ENCODE data around the gene ZNF223. TPM values are rescaled to one million over a fixed set of nuclear protein-coding genes. Genes with fewer than 3 reads are reported as not detected.

Gene ZNF223
- 11.8 TPM for total RNA-seq (ENCODE audit: insufficient read depth, low replicate concordance)

DNA sequence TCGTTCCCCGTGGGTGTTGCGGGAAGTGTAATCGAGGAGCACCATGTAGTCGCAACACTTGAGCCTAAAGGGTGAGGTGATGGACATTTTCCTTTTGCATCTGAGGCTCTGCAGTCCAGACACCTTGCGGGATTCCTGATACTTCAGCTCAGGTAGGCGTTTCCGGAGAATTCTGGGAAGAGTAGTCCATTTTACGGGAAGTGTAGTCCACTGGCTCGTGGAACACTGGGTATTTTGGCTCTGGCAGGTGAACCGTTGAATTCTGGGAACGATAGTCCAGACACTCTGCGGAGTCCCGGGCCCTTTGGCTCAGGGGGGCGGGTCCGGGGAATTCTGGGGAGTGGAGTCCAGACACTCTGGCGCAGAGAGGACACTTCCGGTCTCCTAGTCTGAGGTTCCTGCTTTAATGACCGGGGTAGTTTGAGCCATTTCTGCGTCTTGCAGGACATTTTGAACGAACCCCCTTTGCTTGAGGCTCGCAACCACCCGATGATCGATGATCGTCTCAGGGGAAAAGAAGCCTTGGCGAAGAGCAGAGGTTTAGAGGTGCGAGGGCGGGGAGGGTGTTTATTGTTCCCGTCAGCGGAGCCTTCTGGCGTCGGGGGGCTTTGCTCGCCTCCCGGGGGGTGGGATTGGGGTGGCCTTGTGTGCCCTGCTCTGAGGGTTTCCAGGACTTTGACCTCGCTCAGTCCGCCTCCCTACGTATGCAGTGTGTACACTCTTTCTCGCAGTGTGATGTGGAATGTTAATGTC, at the start of gene ZNF223:
ZNF223 (plus strand) TSS at position 387 of the 753 bp plus-strand sequence. CDS start 3,141 bp downstream, outside the sequence.
- peak; percentile 99 for DNase-seq (ENCODE audit: low spot score)

GRCh38 chr19:44002212-44002565, 49.6 kb upstream of the ZNF223 start:
- DNase-seq (ENCODE audit: low spot score) = peak; percentile 1

DNA sequence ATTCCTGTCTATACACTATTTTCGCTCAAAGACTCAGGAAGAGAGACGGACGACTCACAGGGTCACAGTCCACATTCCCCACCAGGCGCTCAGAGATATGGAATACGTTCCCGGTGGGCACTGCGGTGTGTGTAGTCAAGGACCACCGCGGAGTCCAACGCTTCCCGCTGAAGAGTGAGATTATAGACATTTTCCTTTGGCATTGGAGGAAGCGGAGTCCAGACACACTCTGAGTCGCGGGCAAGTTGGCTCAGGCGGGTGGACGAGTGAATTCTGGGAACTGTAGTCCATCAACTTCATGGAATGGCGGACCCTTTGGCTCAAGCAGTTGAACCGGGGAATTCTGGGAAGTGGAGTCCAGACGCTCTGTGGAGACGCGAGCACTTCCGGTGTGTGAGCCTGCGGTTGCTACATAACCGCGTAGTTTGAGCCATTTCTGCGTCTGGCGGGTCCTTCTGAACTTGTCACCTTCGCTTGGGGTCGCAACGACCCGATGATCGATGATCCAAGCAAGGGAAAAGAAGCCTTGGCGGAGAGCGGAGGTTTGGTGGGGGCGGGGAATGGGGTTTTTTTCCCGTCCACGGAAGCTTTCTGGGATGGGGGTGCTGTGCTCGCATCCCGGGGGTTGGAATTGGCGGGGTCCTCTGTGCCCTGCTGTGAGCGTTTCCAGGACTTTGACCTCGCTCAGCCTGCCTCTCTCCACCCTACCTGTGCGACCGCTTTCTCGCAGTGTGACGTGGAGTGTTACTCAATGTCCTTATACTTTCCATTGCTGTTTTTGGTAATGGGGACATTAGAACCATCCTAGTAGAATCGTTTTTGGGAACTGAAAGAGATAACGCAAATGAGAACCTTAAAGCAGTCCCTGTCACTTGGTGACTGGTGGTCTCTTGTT, 49.0 kb upstream of the ZNF223 start, which contains the start of gene ZNF230:
ZNF230 (plus strand) TSS at position 392 of the 895 bp plus-strand sequence. CDS start 4,122 bp downstream, outside the sequence.
- peak; percentile 99 for DNase-seq (ENCODE audit: low spot score)

DNA sequence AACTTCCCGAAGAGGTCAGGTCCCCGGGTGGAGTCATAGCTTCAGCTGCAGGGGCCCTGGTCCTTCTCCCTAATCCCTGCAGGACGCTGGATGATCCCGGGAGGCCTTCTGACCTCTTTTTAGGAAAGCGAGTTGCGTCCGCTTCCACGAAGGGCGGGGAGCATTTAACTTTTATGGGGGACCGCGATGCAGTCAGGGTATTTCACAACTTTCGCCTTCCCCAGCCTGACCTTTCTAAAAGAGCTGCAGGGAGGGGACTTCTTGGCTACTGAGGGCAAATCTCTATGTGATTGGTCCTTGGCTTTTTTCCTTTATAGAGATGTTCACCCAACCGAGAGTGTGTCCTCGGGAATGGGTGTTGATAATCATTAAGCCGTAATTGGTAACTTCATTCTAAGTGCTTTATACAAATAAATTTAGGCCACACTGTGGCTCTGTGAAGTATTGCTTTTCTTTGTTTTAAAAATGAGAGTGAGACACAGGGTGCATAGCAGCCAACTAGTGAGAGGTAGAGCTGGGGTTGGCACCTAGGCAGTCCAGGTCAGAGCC, 48.3 kb upstream of the ZNF223 start:
- peak; percentile 25 for DNase-seq (ENCODE audit: low spot score)

DNA sequence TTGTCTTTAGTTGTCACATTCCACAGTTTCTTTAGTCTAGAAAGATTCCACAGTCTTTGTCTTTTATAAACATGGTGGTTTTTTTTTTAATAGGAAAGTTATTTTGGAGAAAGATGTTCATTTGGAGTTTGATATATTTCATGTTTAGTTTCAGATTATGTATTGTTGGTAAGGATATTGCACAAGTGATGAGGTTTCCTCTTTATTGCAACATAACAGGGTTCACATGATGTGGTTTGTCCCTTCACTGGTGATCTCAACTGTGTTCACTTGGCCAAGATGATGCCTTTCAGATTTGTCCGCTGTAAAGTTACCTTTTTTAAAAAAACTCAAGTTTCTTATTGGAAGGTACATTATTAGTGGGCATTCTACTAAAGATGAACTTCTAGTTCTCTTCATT, 45.9 kb upstream of the ZNF223 start:
- no peak for DNase-seq (ENCODE audit: low spot score)

DNA sequence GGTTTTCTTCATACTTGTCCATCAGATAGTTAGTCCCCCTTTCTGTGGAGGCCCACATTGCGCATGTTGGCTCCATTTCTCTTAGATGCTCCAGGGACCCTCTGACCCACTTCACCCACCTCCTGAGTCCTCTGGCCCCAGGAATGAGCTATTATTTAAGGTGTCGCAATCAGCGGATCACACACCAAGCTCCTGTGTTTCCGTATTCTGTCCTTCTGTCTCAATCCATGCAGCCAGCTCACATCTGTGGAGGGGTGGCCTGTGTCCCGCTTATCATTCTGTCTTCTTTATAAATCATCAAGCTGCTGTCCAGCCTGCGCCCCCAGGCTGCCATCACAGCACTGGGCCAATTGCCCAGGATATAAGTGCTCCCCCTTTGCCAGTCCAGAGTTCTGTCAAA, 44.4 kb upstream of the ZNF223 start:
- no peak for DNase-seq (ENCODE audit: low spot score)

DNA sequence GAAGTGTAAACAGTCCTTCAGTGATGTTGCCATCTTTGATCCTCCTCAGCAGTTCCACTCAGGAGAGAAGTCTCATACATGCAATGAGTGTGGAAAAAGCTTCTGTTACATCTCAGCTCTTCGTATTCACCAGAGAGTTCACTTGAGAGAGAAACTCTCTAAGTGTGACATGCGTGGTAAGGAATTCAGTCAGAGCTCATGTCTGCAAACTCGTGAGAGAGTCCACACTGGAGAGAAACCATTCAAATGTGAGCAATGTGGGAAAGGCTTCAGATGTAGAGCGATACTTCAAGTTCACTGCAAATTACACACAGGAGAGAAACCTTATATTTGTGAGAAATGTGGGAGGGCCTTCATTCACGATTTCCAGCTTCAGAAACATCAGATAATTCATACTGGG, 41.4 kb upstream of the ZNF223 start:
- no peak for DNase-seq (ENCODE audit: low spot score)

DNA sequence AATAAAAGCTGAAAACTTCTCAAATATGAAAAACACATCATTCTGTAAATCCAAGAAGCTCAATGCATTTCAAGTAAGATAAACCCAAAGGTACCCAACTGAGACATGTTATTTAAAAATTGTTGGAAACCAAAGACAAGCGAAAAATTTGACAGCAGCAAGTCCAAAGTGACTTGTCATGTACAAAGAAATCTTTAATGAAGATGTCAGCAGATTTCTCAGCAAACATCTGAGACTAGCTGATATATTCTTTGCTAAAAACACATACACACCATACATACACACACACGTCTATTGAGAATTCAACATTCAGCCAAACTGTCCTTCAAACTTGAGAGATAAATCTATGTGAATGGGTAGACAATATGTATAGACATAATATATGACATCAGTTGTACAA, 32.3 kb upstream of the ZNF223 start:
- no peak for DNase-seq (ENCODE audit: low spot score)

GRCh38 chr19:44021221-44021620, 30.6 kb upstream of the ZNF223 start:
- DNase-seq (ENCODE audit: low spot score) = no peak

DNA sequence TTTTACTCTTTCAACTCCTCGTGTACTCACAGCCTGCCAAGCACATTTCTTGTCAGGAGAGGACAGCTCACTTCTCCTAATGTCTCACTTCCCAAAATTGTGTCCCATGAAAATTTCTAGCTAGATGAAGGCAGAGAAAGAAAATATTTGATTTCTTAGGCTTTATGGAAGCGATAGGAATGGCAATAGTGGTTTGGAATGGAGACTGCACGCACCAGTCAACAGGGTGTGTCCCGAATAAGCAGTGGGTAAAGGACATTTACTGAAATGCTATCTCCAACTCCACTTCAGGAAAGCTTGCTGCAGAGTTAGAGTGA, 27.0 kb upstream of the ZNF223 start:
- DNase-seq (ENCODE audit: low spot score) = no peak

- peak; percentile 95 for DNase-seq (ENCODE audit: low spot score)
Measured at GRCh38 chr19:44025217-44025936, 26.5 kb upstream of the ZNF223 start, which contains the start of gene ZNF222. TSS of gene ZNF222 (plus strand) at chr19:44025379. CDS start at chr19:44025437, 58 bp downstream.

DNA sequence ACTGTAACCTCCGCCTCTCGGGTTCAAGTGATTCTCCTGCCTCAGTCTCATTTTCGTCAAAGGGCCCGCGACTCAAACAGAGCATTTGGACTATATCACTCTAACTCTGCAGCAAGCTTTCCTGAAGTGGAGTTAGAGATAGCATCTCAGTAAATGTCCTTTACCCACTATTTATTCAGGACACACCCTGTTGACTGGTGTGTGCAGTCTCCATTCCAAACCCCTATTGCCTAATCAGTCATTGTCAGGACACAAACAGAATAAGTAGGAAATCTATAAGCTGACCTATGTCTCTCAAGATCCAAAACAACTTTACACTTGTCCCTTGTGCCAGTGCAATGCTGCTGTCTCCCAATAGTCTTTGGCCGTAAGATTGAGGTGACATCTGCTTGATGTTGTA, 25.2 kb upstream of the ZNF223 start:
- DNase-seq (ENCODE audit: low spot score) = no peak

DNA sequence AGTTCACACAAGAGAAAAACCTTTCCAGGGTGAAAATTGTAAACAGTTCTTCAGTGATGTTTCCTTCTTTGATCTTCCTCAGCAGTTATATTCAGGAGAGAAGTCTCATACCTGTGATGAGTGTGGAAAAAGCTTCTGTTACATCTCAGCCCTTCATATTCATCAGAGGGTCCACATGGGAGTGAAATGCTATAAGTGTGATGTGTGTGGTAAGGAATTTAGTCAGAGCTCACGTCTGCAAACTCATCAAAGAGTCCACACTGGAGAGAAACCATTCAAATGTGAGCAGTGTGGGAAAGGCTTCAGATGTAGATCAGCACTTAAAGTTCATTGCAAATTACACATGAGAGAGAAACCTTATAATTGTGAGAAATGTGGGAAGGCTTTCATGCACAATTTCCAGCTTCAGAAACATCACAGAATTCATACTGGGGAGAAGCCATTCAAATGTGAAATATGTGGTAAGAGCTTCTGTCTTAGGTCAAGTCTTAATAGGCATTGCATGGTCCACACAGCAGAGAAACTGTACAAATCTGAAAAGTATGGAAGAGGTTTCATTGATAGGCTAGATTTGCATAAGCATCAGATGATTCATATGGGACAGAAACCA, 19.7 kb upstream of the ZNF223 start:
- DNase-seq (ENCODE audit: low spot score) = no peak

DNA sequence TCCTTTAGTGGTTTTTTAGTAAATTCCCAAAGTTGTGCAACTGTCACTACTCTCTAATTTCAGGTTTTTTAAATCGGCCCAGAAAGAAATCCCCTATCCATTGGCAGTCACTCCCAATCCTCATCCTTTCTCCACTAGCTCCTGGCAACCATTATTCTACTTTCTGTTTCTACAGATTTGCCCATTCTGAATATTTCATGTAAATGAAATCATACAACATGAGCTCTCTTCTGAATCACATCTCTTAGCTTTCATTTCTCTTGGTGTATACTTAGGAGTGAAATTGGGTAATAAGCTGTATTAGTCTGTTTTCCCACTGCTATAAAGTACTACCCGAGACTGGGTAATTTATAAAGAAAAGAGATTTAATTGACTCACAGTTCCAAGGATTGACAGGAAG, 9.7 kb upstream of the ZNF223 start:
- no peak for DNase-seq (ENCODE audit: low spot score)

DNA sequence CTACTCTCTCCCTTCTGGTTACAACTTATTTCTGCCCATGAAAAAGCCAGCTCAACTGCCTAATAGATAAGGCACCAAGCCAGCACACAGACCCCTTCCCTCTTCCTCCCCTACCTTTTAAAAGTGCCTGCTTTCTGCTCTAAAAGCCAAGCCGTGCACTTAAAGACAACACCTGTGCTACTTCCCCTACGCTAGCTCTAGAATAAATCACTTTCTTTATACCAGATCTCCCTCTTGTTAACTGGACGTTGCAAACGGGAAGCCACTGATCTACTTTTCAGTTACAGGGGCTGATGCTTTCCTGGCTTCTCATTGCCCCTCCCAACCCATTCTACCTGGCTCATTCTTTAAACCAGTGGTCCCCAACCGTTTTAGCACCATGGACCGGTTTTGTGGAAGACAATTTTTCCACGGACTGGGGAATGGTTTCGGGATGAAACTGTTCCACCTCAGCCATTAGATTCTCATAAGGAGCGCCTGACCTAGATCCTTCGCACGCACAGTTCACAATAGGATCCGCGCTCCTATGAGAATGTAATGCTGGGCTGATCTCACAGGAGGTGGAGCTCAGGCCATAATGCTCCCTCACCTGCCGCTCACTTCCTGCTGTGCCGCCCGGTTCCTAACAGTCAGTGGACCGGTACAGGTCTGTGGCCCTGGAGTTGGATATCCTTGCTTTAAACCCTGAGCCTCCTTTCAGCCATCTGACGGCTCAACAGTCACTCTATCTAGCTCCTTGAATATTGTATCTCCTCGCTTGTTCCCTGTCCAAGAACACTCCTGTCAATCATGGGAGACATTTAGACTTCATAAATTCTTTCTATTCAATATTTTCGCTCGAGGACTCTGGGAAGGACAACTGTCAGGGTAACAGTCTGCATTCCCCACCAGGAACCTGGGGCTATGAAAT, 841 bp upstream of the ZNF223 start:
- peak; percentile 13 for DNase-seq (ENCODE audit: low spot score)

- no peak for DNase-seq (ENCODE audit: low spot score)
Measured at GRCh38 chr19:44055870-44056269, 4.0 kb downstream of the ZNF223 start.

GRCh38 chr19:44059229-44059628, 7.4 kb downstream of the ZNF223 start:
- no peak for DNase-seq (ENCODE audit: low spot score)

DNA sequence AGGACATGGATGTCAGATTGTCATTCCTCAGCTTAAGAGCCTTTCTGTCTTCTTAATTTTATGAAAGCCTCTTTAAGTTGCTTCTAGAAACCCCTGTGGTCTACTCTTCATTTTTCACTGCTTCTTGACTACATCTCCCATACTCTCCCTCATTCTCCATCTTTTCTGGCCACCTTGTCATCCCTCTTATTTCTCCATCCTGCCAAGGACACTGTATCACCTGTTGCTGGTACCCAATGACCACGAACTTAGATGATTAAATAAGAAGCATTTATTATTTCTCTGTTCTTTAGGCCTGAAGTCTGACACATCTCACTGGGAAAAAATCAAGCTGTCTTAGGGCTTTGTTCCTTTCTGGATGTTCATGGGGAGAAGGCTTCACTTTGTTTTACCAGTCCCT, 9.2 kb downstream of the ZNF223 start:
- DNase-seq (ENCODE audit: low spot score) = no peak

DNA sequence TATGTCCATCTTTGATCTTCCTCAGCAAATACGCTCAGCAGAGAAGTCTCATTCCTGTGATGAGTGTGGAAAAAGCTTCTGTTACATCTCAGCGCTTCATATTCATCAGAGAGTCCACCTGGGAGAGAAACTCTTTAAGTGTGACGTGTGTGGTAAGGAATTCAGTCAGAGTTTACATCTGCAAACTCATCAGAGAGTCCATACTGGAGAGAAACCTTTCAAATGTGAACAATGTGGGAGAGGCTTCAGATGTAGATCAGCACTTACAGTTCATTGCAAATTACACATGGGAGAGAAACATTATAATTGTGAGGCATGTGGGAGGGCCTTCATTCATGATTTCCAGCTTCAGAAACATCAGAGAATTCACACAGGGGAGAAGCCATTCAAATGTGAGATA, 14.5 kb downstream of the ZNF223 start:
- DNase-seq (ENCODE audit: low spot score) = no peak

DNA sequence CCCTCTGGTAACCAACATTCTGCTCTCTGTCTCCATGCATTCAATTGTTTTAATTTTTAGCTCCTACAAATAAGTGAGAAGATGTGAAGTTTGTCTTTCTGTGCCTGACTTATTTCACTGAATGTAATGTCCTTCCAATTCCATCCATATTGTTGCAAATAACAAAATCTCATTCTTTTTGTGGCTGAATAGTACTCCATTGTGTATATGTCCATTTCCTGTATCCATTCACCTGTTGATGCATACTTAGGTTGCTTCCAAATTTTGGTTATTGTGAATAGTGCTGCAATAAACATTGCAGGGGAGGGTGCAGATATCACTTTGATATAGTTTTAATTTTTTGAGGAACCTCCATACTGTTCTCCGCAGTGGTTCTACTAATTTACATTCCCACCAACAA, 17.6 kb downstream of the ZNF223 start:
- DNase-seq (ENCODE audit: low spot score) = no peak
